ENCODE results near the gene TMOD3.

- TF ChIP-seq CTCF (IDR thresholded peaks at IDR 0.05): no peak
- no peak for TF ChIP-seq HOXA7 (CRISPR knock-in tag; IDR thresholded peaks at IDR 0.05)
- TF ChIP-seq EHMT2 (IDR thresholded peaks at IDR 0.05; ENCODE audit: low read depth): no peak
Measured at GRCh38 chr15:51863131-51863530, 33.7 kb downstream of the TMOD3 start.
